Smooth muscle cell (in vitro differentiated cells): ENCODE data around the gene LSAMP. TPM values are rescaled to one million over a fixed set of nuclear protein-coding genes. Genes with fewer than 3 reads are reported as not detected.

ENCODE experiments used
- DNase-seq: peaks from one replicate; lab custom pipeline; 2025; ENCODE audit not compliant: unreplicated experiment; lab: John Stamatoyannopoulos, UW
- H2AFZ ChIP-seq: fragments of 200-600 bp; sonication (generic); 2 replicates; pipeline ENCODE4 v1.6.0; 2016; ENCODE audit warnings: antibody characterized with exemption, low read depth, mild to moderate bottlenecking
- H3F3A ChIP-seq: fragments of 200-600 bp; sonication (generic); 2 replicates; pipeline ENCODE4 v1.6.0; 2017; ENCODE audit warnings: antibody characterized with exemption, low read depth
- H3K27ac ChIP-seq: fragments of 200-600 bp; sonication (generic); 2 replicates; pipeline ENCODE4 v1.5.1; 2016; ENCODE audit warnings: low read depth, mild to moderate bottlenecking
- H3K27me3 ChIP-seq: fragments of 200-600 bp; sonication (generic); 2 replicates; pipeline ENCODE4 v1.6.1; 2016; ENCODE audit warnings: low read depth, mild to moderate bottlenecking
- H3K36me3 ChIP-seq: fragments of 200-600 bp; sonication (generic); 2 replicates; pipeline ENCODE4 v1.5.1; 2016; ENCODE audit warnings: low read depth
- H3K4me1 ChIP-seq: fragments of 200-600 bp; sonication (generic); 2 replicates; pipeline ENCODE4 v1.5.1; 2016; ENCODE audit warnings: low read depth
- H3K4me2 ChIP-seq: fragments of 200-600 bp; sonication (generic); 2 replicates; pipeline ENCODE4 v1.6.0; 2016; ENCODE audit warnings: mild to moderate bottlenecking
- H3K4me3 ChIP-seq: fragments of 200-600 bp; sonication (generic); 2 replicates; pipeline ENCODE4 v1.5.1; 2016; ENCODE audit warnings: mild to moderate bottlenecking
- H3K79me2 ChIP-seq: fragments of 200-600 bp; sonication (generic); 2 replicates; pipeline ENCODE4 v1.6.0; 2016; ENCODE audit warnings: low read depth, mild to moderate bottlenecking
- H3K9ac ChIP-seq: fragments of 200-600 bp; sonication (generic); 2 replicates; pipeline ENCODE4 v1.6.0; 2016; ENCODE audit warnings: low read depth
- H3K9me3 ChIP-seq: fragments of 200-600 bp; sonication (generic); replicated peaks from 2 replicates; pipeline ENCODE4 v1.5.1; 2016; ENCODE audit warnings: low read depth
- H4K20me1 ChIP-seq: fragments of 200-600 bp; sonication (generic); 2 replicates; pipeline ENCODE4 v1.6.0; 2016; ENCODE audit warnings: low read depth
- CTCF ChIP-seq: fragments of 200-600 bp; sonication (generic); IDR thresholded peaks from 2 replicates; pipeline ENCODE4 v1.5.1; 2017; ENCODE audit warnings: borderline replicate concordance, mild to moderate bottlenecking, antibody characterized with exemption; ENCODE audit not compliant: insufficient read depth, poor library complexity, severe bottlenecking
- WGBS: methylation state at CpG from one replicate; pipeline ENCODE4 v1.1.7; 2016; ENCODE audit warnings: low lambda C conversion rate; 5-methylcytosine and 5-hydroxymethylcytosine counted together
- polyA plus RNA-seq: library from polyadenylated mRNA; unstranded; fragments of >200 nt; fragmentation: Nextera tagmentation; extraction: Ambion mirVana; gene quantifications from 2 replicates; pipeline ENCODE4 v1.2.1, GENCODE V29; 2016
- total RNA-seq: library from RNA; depleted of rRNA; stranded (reverse); fragments of >200 nt; gene quantifications from 2 replicates; pipeline ENCODE4 v1.2.3, GENCODE V29; 2014

Gene LSAMP
- total and polyA plus RNA-seq, 2 experiments from 2014 or later: 11.2 to 13.6 TPM

DNA sequence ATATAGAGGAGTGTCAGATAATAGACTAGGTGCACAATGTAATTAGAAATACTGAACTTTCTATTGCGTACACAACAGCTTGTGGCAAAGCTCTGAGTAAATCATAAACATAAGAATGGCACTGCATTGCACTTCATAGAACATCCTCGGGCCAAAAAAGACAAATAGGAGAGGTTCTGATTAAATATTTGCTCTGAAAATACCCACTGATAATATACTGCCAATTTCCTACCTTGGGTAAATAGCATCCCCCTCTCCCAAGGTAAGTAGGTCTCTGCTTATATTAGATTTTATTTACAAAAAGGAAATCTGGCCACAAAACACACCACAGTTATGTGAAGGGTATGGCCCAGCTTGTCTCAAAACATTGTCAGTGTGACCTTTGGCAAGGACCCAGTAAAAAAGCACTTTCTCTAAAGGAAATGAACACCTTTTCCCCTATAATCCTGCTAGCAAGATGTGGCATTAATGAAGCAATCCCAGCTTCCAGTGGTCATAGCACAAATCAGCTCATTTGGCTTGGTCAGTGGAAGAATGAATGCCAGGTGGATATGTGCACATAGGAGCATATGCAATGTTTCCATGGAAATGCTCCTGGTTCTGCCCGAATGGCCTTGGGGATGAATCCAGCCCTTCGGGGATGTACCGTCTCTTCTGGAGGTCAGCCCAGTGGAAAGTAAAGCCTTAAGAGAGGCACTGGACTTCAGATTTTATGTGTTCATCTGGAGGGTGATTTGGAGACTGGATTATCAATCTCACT lies 315.9 kb downstream of the LSAMP start:
- 97% methylated on average over 5 of the region's 5 CpGs for WGBS
- H3K4me3 ChIP-seq: no peak overlapping the region

DNA sequence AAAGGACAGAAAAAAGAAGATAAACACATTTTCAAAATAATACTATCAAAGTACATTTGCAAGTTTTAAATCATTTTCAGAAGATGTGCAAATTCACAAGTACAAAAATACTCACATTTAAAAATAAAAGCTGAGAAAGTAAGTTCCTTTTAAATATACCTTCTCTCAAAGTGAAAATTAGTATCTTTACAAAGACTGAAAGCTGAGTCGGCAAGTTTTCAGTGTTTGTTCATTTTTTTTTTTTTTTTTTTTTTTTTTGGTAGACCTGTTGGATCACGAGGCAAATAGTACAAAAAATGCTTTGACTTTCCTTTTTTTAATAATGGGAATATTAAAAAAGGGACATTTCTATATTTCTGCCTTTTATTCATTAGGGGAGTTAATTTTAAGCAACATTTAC lies 317.8 kb downstream of the LSAMP start:
- H3K4me3 ChIP-seq: no peak overlapping the region
- DNase-seq: no peak
- H4K20me1 ChIP-seq: no peaks in the 10 kb centered on the region
- H3K36me3 ChIP-seq: no peaks in the 10 kb centered on the region
- H3K4me1 ChIP-seq: no peaks in the 10 kb centered on the region
- H3F3A ChIP-seq: no peaks in the 10 kb centered on the region
- TF ChIP-seq CTCF: no peak
- 94% methylated on average over 2 of the region's 2 CpGs for WGBS
- no peaks in the 10 kb centered on the region for H3K27me3 ChIP-seq
- H2AFZ ChIP-seq: no peak overlapping the region
- no peak overlapping the region for H3K9ac ChIP-seq
- no peaks in the 10 kb centered on the region for H3K9me3 ChIP-seq
- H3K27ac ChIP-seq: no peak overlapping the region
- H3K79me2 ChIP-seq: no peaks in the 10 kb centered on the region
- H3K4me2 ChIP-seq: no peak overlapping the region

More for the DNA sequence above, 315.9 kb downstream of the LSAMP start:
- Histone ChIP-seq H3K27me3 (no peaks in the 10 kb centered on the region), H3K9me3 (no peaks in the 10 kb centered on the region), H2AFZ (no peak overlapping the region), H3K36me3 (no peaks in the 10 kb centered on the region), H3K9ac (no peak overlapping the region), H3K4me1 (no peaks in the 10 kb centered on the region), H3K79me2 (no peaks in the 10 kb centered on the region), H4K20me1 (no peaks in the 10 kb centered on the region), H3K4me2 (no peak overlapping the region), H3F3A (no peaks in the 10 kb centered on the region), H3K27ac (no peak overlapping the region)
- DNase-seq: no peak
- no peak for TF ChIP-seq CTCF

DNA sequence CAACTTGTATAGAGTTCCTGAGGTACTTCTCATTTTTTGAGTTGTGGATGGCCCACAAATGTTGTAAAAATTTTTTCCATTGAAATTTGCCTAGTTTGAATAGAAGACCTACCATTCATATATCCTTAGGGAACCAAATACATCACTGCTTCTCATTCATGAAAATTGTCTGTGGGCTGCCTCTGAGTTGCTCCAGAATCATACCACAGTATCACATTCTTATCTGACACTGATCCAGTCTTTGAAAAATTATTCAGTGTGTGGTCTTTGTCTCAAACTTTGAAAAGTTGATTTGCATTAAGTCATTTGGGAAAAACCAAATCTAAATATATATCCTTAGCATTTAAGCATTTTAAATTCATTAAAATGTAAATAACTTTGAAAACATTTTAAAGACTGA lies 321.1 kb downstream of the LSAMP start:
- H3K27ac ChIP-seq: no peak overlapping the region
- H3K4me2 ChIP-seq: no peak overlapping the region
- H3K27me3 ChIP-seq: no peaks in the 10 kb centered on the region
- H3K4me3 ChIP-seq: no peak overlapping the region
- H3K9ac ChIP-seq: no peak overlapping the region
- TF ChIP-seq CTCF: no peak
- H3F3A ChIP-seq: no peaks in the 10 kb centered on the region
- no peak overlapping the region for H2AFZ ChIP-seq
- H3K4me1 ChIP-seq: no peaks in the 10 kb centered on the region
- no peaks in the 10 kb centered on the region for H3K79me2 ChIP-seq
- no peaks in the 10 kb centered on the region for H4K20me1 ChIP-seq
- DNase-seq: no peak
- no peaks in the 10 kb centered on the region for H3K9me3 ChIP-seq
- no peaks in the 10 kb centered on the region for H3K36me3 ChIP-seq

DNA sequence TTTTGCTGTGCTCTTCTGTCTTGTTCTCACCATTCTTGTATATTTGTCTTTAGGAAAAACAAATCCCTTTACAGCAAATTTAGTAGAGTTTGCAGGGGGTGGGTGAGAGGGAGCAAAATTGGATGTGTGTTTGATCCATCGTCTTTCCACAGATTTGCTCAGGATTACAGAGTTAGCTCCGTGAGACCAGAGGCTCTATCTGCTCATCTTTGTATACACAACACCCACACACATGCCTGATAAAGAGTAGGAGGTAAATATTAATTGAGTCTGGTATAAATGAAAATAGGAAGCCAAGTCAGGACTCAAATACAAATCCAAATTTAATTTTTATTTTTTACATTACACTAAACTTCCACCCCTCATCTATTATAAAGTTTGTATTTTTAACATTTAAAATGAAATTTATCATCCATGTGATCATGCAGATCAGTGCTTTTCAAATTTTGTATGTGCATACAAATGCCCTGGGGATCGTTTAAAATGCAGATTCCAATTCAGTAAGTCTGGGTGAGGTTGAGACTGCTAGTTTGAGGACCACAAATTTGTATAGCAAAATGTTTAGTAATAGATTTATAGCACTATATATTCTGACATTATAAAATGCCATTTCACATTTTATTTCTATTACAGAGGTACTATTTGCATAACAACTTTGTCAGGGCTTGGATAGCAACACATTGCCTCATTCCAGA lies 326.7 kb downstream of the LSAMP start:
- no peak overlapping the region for H3K9ac ChIP-seq
- no peaks in the 10 kb centered on the region for H3K27me3 ChIP-seq
- no peak overlapping the region for H3K4me2 ChIP-seq
- no peak overlapping the region for H3K4me3 ChIP-seq
- H3K36me3 ChIP-seq: no peaks in the 10 kb centered on the region
- H3K9me3 ChIP-seq: no peaks in the 10 kb centered on the region
- TF ChIP-seq CTCF: no peak
- WGBS: 40% methylated on average over 3 of the region's 3 CpGs
- no peaks in the 10 kb centered on the region for H3K4me1 ChIP-seq
- DNase-seq: no peak
- no peaks in the 10 kb centered on the region for H4K20me1 ChIP-seq
- no peaks in the 10 kb centered on the region for H3F3A ChIP-seq
- H2AFZ ChIP-seq: no peak overlapping the region
- no peak overlapping the region for H3K27ac ChIP-seq
- H3K79me2 ChIP-seq: no peaks in the 10 kb centered on the region
